A549 (cell line): ENCODE data around the gene CFAP119. TPM values are rescaled to one million over a fixed set of nuclear protein-coding genes. Genes with fewer than 3 reads are reported as not detected.

Experiments
- ATAC-seq, 2 experiments: fragments of 200-7000 bp in 1 of 2; fragments of >200 bp in 1 of 2; cut with Nextera tagmentation in 1 of 2; cut with Tn5 transposase in 1 of 2; 3 replicates each; pipeline versions ENCODE4 v1.8.0 to v1.9.1; 2018 to 2020; ENCODE audit warnings: mild to moderate bottlenecking in 1 of 2, moderate library complexity in 1 of 2
- CTCF ChIA-PET: fragments of 300-600 bp; sonication (Branson Sonifier 250); formaldehyde crosslinking; extraction: SDS; loops from one replicate; lab custom pipeline; 2021; ENCODE audit warnings: antibody characterized with exemption, inconsistent platforms; lab: Yijun Ruan, JAX
- POLR2A ChIA-PET: fragments of 350-600 bp; formaldehyde crosslinking; extraction: SDS; loops from one replicate; lab custom pipeline; 2021; ENCODE audit warnings: antibody characterized with exemption, inconsistent platforms; lab: Yijun Ruan, JAX
- DNase-seq, 2 experiments: peaks; one replicate each; pipeline versions ENCODE4 v3.0.0 to v3.0.0-alpha.2; 2011 to 2016; ENCODE audit warnings: low read depth in 1 of 2, low spot score in 1 of 2
- FAIRE-seq: peaks from 2 replicates; lab custom pipeline; 2011; peaks lifted over from hg19 to GRCh38; lab: Jason Lieb, UNC
- H3K27ac ChIP-seq, 2 experiments: fragments of >200 bp; sonication (Bioruptor Twin); formaldehyde crosslinking; 3 replicates each; pipeline ENCODE4 v1.5.1; 2016 to 2017
- H3K4me1 ChIP-seq: fragments of >200 bp; sonication (Bioruptor Twin); formaldehyde crosslinking; 3 replicates; pipeline ENCODE4 v1.6.1; 2016
- H3K4me2 ChIP-seq: fragments of >200 bp; sonication (Bioruptor Twin); formaldehyde crosslinking; 3 replicates; pipeline ENCODE4 v1.6.1; 2016
- H3K4me3 ChIP-seq: fragments of >200 bp; sonication (Bioruptor Twin); formaldehyde crosslinking; 3 replicates; pipeline ENCODE4 v1.5.1; 2016
- H3K9me3 ChIP-seq: fragments of >200 bp; sonication (Bioruptor Twin); formaldehyde crosslinking; 3 replicates; pipeline ENCODE4 v1.6.1; 2016
- BHLHE40 ChIP-seq: IDR thresholded peaks from 2 replicates; pipeline ENCODE4 v1.6.1; 2012; ENCODE audit warnings: low read depth, low read length, inconsistent platforms
- CEBPB ChIP-seq, 2 experiments: fragments of >200 bp in 1 of 2; sonication (Bioruptor Twin) in 1 of 2; formaldehyde crosslinking in 1 of 2; IDR thresholded peaks; 2 replicates each; pipeline ENCODE4 v1.6.1; 2012 to 2016
- CHD2 ChIP-seq: fragments of 150-350 bp; IDR thresholded peaks from 2 replicates; pipeline ENCODE4 v1.6.1; 2014; ENCODE audit warnings: low read length; ENCODE audit not compliant: partially characterized antibody
- ESRRA ChIP-seq: fragments of 150-350 bp; IDR thresholded peaks from 2 replicates; pipeline ENCODE4 v1.6.1; 2014; ENCODE audit warnings: mild to moderate bottlenecking, low read length, borderline replicate concordance
- KDM1A ChIP-seq: fragments of 200-600 bp; sonication (generic); IDR thresholded peaks from 2 replicates; pipeline ENCODE4 v1.6.1; 2016; ENCODE audit warnings: low read depth, mild to moderate bottlenecking
- KDM5A ChIP-seq: fragments of 200-600 bp; sonication (generic); IDR thresholded peaks from 2 replicates; pipeline ENCODE4 v1.6.1; 2016; ENCODE audit warnings: antibody characterized with exemption, mild to moderate bottlenecking
- NPAS2 ChIP-seq: fragments of 250-450 bp; sonication (Bioruptor Pico); IDR thresholded peaks from 2 replicates; pipeline ENCODE4 v1.8.0; 2022; ENCODE audit warnings: mild to moderate bottlenecking, moderate library complexity, borderline replicate concordance
- PHF8 ChIP-seq: fragments of 200-600 bp; sonication (generic); IDR thresholded peaks from 2 replicates; pipeline ENCODE4 v1.6.1; 2016; ENCODE audit warnings: low read depth, mild to moderate bottlenecking, antibody characterized with exemption, moderate library complexity, borderline replicate concordance
- POLR2A ChIP-seq: IDR thresholded peaks from 2 replicates; pipeline ENCODE4 v1.6.1; 2012; ENCODE audit warnings: mild to moderate bottlenecking, low read length
- RCOR1 ChIP-seq: fragments of 150-350 bp; IDR thresholded peaks from 2 replicates; pipeline ENCODE4 v1.6.1; 2014; ENCODE audit warnings: antibody characterized with exemption, low read length, low read depth
- SREBF2 ChIP-seq: fragments of 450-650 bp; IDR thresholded peaks from 2 replicates; pipeline ENCODE4 v1.6.1; 2014; ENCODE audit warnings: mild to moderate bottlenecking, moderate library complexity
- ZC3H11A ChIP-seq: fragments of 450-650 bp; IDR thresholded peaks from 2 replicates; pipeline ENCODE4 v1.6.1; 2014; ENCODE audit warnings: antibody characterized with exemption, mild to moderate bottlenecking
- ZNF302 ChIP-seq: fragments of 250-450 bp; sonication (Bioruptor Pico); IDR thresholded peaks from 2 replicates; pipeline ENCODE4 v1.9.0; 2021; ENCODE audit warnings: inconsistent platforms, mild to moderate bottlenecking, moderate library complexity
- WGBS: methylation state at CpG from one replicate; pipeline ENCODE4 v1.1.6; 2017; ENCODE audit errors: missing lambda C conversion rate; 5-methylcytosine and 5-hydroxymethylcytosine counted together
- polyA plus RNA-seq, 4 experiments: library from polyadenylated mRNA; depleted of rRNA in 3 of 4; stranded (reverse); fragments of >200 nt; fragmentation: RNase III in 1 of 4; extraction: RNeasy Plus Mini Kit Qiagen cat#74134 plus additional on column Dnase treatment in 1 of 4; gene quantifications; 2 replicates in 3 of 4; 3 replicates in 1 of 4; pipeline ENCODE4 v1.2.3, GENCODE V29; 2011 to 2017
- TF ChIP-seq, protein P1 (sequence below): fragments of 150-350 bp; IDR thresholded peaks from 2 replicates; pipeline ENCODE4 v1.6.1; 2014; ENCODE audit warnings: low read depth, mild to moderate bottlenecking, low read length
- TF ChIP-seq, protein P2 (sequence below): IDR thresholded peaks from 2 replicates; pipeline ENCODE4 v1.6.1; 2012
- TF ChIP-seq, protein P3 (sequence below): fragments of 250-450 bp; sonication (Bioruptor Pico); IDR thresholded peaks from 2 replicates; pipeline ENCODE4 v1.5.0; 2021; ENCODE audit warnings: mild to moderate bottlenecking, moderate library complexity, borderline replicate concordance
- TF ChIP-seq, protein P4 (sequence below): fragments of >200 bp; sonication (Bioruptor Twin); formaldehyde crosslinking; IDR thresholded peaks from 3 replicates; pipeline ENCODE4 v1.6.1; 2016

CFAP119 gene
- polyA plus RNA-seq, 2 of the 4 experiments (the other 2 are of a cell fraction), result 4.5 to 9.5 TPM

DNA sequence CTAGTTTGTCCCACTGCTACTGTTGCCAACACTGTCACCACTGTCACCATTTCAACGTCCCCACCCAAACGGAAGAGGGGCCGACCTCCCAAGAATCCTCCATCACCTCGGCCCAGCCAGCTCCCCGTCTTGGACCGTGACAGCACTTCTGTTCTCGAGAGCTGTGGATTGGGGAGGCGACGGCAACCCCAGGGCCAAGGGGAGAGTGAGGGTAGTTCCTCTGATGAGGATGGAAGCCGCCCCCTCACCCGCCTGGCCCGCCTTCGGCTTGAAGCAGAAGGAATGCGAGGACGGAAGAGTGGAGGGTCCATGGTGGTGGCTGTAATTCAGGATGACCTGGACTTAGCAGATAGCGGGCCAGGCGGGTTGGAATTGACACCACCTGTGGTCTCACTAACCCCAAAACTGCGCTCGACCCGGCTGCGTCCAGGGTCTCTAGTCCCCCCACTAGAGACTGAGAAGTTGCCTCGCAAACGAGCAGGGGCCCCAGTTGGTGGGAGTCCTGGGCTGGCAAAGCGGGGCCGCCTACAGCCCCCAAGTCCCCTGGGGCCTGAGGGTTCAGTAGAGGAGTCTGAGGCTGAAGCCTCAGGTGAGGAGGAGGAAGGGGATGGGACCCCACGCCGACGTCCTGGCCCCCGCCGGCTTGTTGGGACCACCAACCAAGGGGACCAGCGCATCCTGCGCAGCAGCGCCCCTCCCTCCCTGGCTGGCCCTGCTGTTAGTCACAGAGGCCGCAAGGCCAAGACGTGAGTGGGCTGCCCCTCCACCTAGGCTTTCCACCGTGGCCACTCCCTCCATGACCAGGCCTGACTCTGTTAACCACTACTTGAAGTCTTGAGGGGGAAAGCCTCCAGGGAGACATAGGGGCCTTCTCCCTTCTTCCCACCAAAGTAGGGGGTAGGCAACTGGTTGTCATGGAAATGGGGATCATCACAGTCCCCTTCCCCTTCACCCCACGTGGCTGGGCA, 22.6 kb downstream of the CFAP119 start:
- Histone ChIP-seq H3K4me1 (peaks cover 36% of the 10 kb centered on the region), H3K9me3 (no peaks in the 10 kb centered on the region), H3K4me3 (no peak overlapping the region), H3K4me2 (peak overlapping the region; percentile 70)
- ATAC-seq (peak in 1 of 2 experiments; percentile 5; a peak in 2 of 6 replicates), DNase-seq (no peak), FAIRE-seq (no peak)
- CTCF ChIA-PET, result interaction anchor here (1.1 to 1.6 kb wide), 5 partner anchors 8 to 45 kb away, joined by 3 to 4 read pairs (median 3); no protein-coding TSS in a partner anchor
- TF ChIP-seq, protein P1, sequence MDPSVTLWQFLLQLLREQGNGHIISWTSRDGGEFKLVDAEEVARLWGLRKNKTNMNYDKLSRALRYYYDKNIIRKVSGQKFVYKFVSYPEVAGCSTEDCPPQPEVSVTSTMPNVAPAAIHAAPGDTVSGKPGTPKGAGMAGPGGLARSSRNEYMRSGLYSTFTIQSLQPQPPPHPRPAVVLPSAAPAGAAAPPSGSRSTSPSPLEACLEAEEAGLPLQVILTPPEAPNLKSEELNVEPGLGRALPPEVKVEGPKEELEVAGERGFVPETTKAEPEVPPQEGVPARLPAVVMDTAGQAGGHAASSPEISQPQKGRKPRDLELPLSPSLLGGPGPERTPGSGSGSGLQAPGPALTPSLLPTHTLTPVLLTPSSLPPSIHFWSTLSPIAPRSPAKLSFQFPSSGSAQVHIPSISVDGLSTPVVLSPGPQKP, result no peak
- TF ChIP-seq BHLHE40 (no peak), RCOR1 (no peak), KDM5A (no peak), KDM1A (no peak), CHD2 (no peak), ZNF302 (CRISPR knock-in tag) (no peak)
- TF ChIP-seq, all 56 proteins: peak for 0
- 90% methylated on average over 37 of the region's 37 CpGs for WGBS
- H3K27ac ChIP-seq, result peak overlapping the region; percentile 72 to 83; a peak in 4 of 6 replicates
- POLR2A ChIA-PET, result interaction anchor here (1.0 to 2.4 kb wide), 2 partner anchors 66 to 81 kb away, joined by 4 to 7 read pairs; partner anchors contain the start of gene FBRS

DNA sequence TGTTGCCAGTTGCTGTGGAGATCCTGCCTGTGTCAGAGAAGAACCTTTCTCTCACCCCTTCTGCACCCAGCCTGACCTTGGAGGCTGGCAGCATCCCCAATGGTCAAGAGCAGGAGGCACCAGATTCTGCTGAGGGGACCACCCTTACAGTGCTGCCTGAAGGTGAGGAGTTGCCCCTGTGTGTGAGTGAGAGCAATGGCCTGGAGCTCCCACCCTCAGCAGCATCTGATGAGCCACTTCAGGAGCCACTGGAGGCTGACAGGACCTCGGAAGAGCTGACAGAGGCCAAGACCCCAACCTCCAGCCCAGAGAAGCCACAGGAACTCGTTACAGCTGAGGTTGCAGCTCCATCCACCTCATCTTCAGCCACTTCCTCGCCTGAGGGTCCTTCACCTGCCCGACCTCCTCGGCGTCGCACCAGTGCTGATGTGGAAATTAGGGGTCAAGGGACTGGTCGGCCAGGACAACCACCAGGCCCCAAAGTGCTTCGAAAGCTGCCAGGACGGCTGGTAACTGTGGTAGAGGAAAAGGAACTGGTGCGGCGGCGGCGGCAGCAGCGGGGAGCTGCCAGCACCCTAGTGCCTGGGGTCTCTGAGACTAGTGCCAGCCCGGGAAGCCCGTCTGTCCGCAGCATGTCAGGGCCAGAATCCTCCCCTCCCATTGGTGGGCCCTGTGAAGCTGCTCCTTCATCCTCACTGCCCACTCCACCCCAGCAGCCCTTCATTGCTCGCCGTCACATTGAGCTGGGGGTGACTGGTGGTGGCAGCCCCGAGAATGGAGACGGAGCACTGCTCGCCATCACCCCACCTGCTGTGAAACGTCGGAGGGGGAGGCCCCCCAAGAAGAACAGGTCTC, 23.8 kb downstream of the CFAP119 start:
- POLR2A ChIA-PET, result interaction anchor here (1.3 kb wide), 1 partner anchor 10 kb away, joined by 6 read pairs; the partner anchor contains the start of gene PHKG2
- Histone ChIP-seq H3K4me3 (no peak overlapping the region), H3K4me1 (peaks cover 36% of the 10 kb centered on the region), H3K4me2 (no peak overlapping the region), H3K27ac (no peak overlapping the region), H3K9me3 (no peaks in the 10 kb centered on the region)
- TF ChIP-seq KDM1A (no peak), CEBPB (IDR thresholded peaks at IDR 0.05) (no peak), ZNF302 (CRISPR knock-in tag) (no peak), NPAS2 (CRISPR knock-in tag) (no peak), ZC3H11A (no peak), POLR2A (no peak), ESRRA (no peak), PHF8 (no peak), SREBF2 (no peak)
- TF ChIP-seq, protein P2, sequence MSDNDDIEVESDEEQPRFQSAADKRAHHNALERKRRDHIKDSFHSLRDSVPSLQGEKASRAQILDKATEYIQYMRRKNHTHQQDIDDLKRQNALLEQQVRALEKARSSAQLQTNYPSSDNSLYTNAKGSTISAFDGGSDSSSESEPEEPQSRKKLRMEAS, result no peak
- TF ChIP-seq, protein P3, sequence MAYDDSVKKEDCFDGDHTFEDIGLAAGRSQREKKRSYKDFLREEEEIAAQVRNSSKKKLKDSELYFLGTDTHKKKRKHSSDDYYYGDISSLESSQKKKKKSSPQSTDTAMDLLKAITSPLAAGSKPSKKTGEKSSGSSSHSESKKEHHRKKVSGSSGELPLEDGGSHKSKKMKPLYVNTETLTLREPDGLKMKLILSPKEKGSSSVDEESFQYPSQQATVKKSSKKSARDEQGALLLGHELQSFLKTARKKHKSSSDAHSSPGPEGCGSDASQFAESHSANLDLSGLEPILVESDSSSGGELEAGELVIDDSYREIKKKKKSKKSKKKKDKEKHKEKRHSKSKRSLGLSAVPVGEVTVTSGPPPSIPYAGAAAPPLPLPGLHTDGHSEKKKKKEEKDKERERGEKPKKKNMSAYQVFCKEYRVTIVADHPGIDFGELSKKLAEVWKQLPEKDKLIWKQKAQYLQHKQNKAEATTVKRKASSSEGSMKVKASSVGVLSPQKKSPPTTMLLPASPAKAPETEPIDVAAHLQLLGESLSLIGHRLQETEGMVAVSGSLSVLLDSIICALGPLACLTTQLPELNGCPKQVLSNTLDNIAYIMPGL, result no peak
- TF ChIP-seq, protein P1, result no peak
- TF ChIP-seq, protein P4, sequence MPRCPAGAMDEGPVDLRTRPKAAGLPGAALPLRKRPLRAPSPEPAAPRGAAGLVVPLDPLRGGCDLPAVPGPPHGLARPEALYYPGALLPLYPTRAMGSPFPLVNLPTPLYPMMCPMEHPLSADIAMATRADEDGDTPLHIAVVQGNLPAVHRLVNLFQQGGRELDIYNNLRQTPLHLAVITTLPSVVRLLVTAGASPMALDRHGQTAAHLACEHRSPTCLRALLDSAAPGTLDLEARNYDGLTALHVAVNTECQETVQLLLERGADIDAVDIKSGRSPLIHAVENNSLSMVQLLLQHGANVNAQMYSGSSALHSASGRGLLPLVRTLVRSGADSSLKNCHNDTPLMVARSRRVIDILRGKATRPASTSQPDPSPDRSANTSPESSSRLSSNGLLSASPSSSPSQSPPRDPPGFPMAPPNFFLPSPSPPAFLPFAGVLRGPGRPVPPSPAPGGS, result no peak
- ATAC-seq (no peak), FAIRE-seq (no peak), DNase-seq (no peak)
- WGBS, result 94% methylated on average over 21 of the region's 25 CpGs
- CTCF ChIA-PET, result interaction anchor here (1.1 to 1.8 kb wide), 7 partner anchors 8 to 46 kb away, joined by 3 to 6 read pairs (median 4); no protein-coding TSS in a partner anchor
